ENCODE results near the gene CD300A. TPM values are rescaled to one million over a fixed set of nuclear protein-coding genes. Genes with fewer than 3 reads are reported as not detected.

CD300A gene
- total RNA-seq, 8 experiments from 2014 or later, result 0.17 to 1.6 (median 0.52) TPM; not detected in 5

DNA sequence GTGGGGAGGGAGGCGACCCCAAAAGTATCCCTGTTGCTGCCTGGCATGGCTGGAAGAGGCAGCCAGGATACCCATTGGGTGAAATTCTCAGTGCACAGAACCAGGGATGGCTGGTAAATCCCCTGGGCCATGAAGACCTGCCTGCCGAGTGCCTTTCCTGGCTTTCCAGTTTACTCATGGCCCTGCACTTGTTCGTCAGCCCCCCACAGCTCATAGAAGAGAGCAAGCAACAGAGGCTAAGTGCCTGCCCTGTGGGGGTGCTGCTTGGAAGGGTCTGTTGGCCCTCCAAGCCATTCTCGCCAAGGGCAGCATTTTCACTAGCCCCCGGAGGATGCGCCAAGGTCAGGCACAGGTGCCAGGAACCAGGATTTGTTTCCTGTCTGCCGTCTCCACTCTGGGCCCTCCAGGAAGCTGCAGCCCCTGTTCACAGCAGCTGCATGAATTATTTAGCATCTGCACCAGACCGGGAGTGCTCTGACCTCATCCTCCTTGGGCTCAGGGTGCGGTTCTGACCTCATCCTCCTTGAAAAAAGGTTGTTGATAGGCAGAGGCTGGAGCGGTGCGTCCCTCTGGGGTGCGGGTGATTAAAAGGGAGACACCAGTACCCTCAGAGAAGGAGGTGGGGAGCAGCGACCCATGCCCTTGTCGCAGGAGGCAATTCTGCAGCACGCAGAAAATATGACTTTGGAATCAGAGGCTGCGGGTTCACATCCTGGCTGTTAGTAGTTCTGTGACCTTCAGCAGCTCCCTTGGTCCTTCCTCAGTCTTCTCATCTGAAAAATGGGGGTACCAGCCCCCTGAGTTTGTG, 14.2 kb upstream of the CD300A start:
- Histone ChIP-seq H3K4me1 (replicated peaks in 1 of 2) (peaks cover 33 to 44% of the 10 kb centered on the region in 2 donors), H3K27ac (peak overlapping the region; percentile 4 to 56), H3K4me3 (no peak overlapping the region)
- WGBS, 10 experiments, result 39 to 58% (median 47%) methylated on average over 2 to 8 of the region's 16 CpGs; no CpG with 5 or more reads in 6 of the 10 experiments
- peak; percentile 3 to 52 (median 40) for ATAC-seq (replicated peaks in 6 of 8)
- in situ Hi-C loops (cut with MboI; ENCODE audit: low pct_unique_long_range_greater_than_20kb in 2 of 9, low sequenced_read_pairs in 9 of 9, unreplicated experiment in 9 of 9), result loop anchor here in 2 of 9 experiments (10.0 kb wide), 1 partner anchor 77 kb away; no protein-coding TSS in a partner anchor

DNA sequence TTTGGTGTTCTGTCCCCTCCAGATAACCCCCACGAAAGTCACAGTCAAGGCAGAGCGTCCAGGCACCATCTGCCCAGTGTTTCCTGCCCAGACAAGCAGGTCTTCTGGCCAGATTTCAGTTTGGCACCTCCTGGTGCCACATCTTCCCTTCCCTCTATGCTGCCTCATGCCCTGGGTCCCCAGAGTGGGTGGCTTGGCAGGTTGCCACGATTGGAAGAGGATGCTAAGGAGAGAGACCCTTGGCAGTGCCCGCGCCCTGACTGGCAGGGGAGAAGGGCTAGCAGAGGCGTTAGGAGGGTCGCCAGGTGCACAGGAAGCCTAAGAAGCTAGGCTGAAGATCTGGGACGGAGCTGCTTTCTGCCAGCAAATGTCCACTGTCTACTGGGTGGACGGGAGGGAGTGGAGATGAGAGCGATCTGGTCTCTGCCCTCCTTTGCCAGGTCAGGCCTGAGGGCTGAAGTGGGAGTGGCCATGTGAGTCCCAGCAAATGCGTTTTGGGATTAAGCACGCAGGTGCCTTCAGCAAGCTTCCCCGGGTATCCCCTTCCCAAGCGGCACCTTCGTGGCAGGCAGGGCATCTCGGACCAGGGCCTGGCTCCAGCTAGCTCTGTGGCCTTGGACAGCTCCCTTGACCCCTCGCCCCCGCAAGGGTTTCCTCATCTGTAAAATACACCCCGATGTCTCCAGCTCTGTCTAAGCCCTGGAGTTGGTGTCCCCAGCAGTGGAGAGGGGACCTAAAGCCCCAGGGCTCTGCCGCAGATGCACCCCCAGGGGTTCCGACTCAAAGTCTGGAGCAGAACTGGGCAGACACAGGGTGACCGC, 13.4 kb upstream of the CD300A start:
- peaks cover 35 to 49% of the 10 kb centered on the region in 2 donors for H3K4me1 ChIP-seq (replicated peaks in 1 of 2)
- in situ Hi-C loops (cut with MboI; ENCODE audit: low pct_unique_long_range_greater_than_20kb in 2 of 9, low sequenced_read_pairs in 9 of 9, unreplicated experiment in 9 of 9), result loop anchor here in 2 of 9 experiments (10.0 kb wide), 1 partner anchor 78 kb away; no protein-coding TSS in a partner anchor
- ATAC-seq (replicated peaks in 6 of 8), result no peak
- H3K4me3 ChIP-seq, result no peak overlapping the region
- H3K27ac ChIP-seq, result peak overlapping the region in 1 of 2 donors; percentile 4
- 24 to 83% (median 51%) methylated on average over 3 to 7 of the region's 22 CpGs; no CpG with 5 or more reads in 3 of the 10 experiments for WGBS, 10 experiments

DNA sequence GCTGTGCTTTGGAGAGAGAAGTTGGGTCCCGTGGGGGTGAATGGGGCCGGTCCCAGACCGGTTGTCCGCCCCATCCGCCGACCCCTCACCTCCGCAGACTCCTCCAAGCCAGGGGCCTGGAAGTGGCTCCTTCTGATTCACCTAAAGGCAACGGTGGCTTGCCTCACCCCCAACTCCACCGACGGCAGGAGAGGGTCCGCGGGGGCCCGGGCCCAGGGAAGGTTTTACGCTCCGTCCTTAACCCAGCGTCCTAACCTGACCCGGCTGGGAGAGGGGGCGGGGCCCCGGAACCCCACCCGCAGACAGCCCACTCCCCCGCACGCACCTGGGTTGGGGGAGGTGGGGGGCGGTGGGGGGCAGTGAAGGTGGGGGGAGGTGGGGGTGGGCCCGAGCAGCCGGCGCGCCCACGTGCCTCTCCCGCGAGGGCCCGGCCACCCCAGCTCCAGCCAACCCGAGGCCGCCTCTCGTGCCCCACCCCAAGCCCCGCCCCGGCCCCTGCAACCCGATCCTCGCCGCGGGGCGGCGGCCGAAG, 12.7 kb upstream of the CD300A start:
- in situ Hi-C loops (cut with MboI; ENCODE audit: low pct_unique_long_range_greater_than_20kb in 2 of 9, low sequenced_read_pairs in 9 of 9, unreplicated experiment in 9 of 9), result loop anchor here in 2 of 9 experiments (10.0 kb wide), 1 partner anchor 79 kb away; no protein-coding TSS in a partner anchor
- Histone ChIP-seq H3K4me1 (replicated peaks in 1 of 2) (peaks cover 35 to 49% of the 10 kb centered on the region in 2 donors), H3K4me3 (peak overlapping the region in 4 of 5 donors; percentile 8 to 22 (median 14)), H3K27ac (no peak overlapping the region)
- 14 to 40% methylated on average over 1 to 8 of the region's 43 CpGs; no CpG with 5 or more reads in 8 of the 10 experiments for WGBS, 10 experiments
- peak in 3 of 8 experiments; percentile 17 to 95 (median 35) for ATAC-seq (replicated peaks in 6 of 8)

DNA sequence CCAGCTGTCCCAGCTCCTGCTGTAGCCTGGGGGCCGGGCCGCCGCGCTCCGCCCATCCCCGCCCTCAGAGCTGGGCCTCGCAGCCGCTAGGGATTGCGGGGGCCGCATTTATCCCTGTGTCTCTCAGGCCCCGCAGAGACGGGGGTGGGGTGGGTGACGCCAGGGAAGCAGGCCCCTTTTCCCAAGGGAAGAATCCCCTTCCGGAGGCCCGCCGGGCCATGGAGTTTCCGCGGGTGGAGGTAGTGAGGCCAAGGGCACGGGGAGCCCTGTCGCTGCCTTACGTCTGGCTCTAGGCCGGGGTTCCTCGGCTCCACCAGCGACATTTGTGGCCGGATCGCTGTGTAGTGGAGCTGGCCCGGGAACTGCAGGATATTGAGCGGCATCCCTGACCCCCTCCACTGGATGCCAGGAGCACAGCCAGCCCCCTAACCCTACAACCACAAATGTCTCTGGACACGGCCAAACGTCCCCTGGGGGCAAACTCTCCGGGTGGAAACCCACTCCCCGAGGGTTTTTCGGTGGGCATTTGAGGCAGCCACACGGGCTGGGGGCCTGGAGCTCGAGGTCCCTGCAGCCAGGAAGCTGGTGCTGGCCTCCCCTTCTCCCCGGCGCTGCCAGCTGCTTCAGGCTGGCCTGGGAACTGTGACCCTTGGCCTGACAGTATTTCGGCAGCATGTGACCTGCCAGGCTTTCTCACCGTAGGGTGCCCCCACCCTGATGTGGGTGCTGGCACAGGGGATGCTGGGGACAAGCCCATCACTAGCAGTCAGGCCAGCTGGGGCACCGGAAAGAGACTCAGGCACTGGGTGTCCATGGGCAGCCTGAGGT, 12.0 kb upstream of the CD300A start:
- 3 to 60% (median 28%) methylated on average over 1 to 7 of the region's 40 CpGs; no CpG with 5 or more reads in 6 of the 10 experiments for WGBS, 10 experiments
- Histone ChIP-seq H3K27ac (peak overlapping the region; percentile 52 to 65), H3K4me3 (peak overlapping the region in 4 of 5 donors; percentile 9 to 24 (median 18)), H3K4me1 (replicated peaks in 1 of 2) (peaks cover 35 to 49% of the 10 kb centered on the region in 2 donors)
- ATAC-seq (replicated peaks in 6 of 8), result peak; percentile 52 to 91 (median 88)
- in situ Hi-C loops (cut with MboI; ENCODE audit: low pct_unique_long_range_greater_than_20kb in 2 of 9, low sequenced_read_pairs in 9 of 9, unreplicated experiment in 9 of 9), result loop anchor here in 2 of 9 experiments (10.0 kb wide), 1 partner anchor 80 kb away; no protein-coding TSS in a partner anchor

DNA sequence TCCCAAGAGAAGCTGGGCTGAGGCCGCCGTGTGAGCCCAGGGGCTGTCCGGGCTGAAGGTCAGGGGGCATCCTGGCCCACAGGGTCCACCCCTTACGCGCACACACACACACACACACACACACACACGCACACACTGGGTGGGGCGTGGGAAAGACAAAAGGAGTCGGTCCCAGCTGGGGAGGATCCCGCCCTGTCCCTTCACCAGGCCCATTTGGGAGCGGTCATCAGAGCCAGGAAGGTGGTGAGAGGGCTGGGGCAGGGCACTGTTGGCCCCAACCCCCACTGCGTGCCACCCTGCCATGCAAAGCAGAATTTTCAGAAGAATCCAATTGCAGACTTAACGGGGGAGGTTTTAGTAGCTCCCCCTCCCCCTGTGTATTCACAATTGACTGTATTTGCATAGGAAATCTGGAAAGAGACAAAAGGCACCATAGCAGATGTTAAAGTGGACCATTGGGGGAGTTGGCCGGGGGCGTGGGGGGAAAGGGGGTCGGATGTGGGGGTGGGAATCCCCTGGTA, 11.3 kb upstream of the CD300A start:
- Histone ChIP-seq H3K4me3 (no peak overlapping the region), H3K27ac (peak overlapping the region in 1 of 2 donors; percentile 52), H3K4me1 (replicated peaks in 1 of 2) (peaks cover 35 to 49% of the 10 kb centered on the region in 2 donors)
- ATAC-seq (replicated peaks in 6 of 8), result peak in 2 of 8 experiments; percentile 5 to 29
- in situ Hi-C loops (cut with MboI; ENCODE audit: low pct_unique_long_range_greater_than_20kb in 2 of 9, low sequenced_read_pairs in 9 of 9, unreplicated experiment in 9 of 9), result loop anchor here in 2 of 9 experiments (10.0 kb wide), 1 partner anchor 80 kb away; no protein-coding TSS in a partner anchor
- WGBS, 10 experiments, result 50% methylated on average over 2 of the region's 15 CpGs; no CpG with 5 or more reads in 9 of the 10 experiments

DNA sequence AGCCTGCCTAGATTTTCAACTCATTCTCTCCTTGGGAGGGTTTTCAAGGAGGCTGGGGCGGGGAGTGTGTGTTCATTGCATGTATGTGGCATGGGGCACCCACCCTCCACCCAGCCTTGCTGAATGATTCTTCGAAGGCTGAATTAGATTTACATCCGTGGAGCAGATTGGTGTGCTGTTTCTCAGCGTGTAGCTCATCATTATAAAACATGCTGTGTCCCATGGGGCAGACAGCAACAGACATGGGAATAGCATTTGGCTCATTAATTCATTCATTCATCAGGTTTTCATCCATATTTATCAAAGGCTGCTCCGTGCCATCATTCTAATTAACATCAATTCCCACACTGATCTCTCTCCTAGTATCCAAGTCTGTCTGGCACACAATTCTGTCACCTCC, 10.6 kb upstream of the CD300A start:
- H3K27ac ChIP-seq, result peak overlapping the region; percentile 29 to 52
- peak in 3 of 8 experiments; percentile 4 to 25 (median 9) for ATAC-seq (replicated peaks in 6 of 8)
- peaks cover 35 to 49% of the 10 kb centered on the region in 2 donors for H3K4me1 ChIP-seq (replicated peaks in 1 of 2)
- H3K4me3 ChIP-seq, result no peak overlapping the region
- in situ Hi-C loops (cut with MboI; ENCODE audit: low pct_unique_long_range_greater_than_20kb in 2 of 9, low sequenced_read_pairs in 9 of 9, unreplicated experiment in 9 of 9), result loop anchor here in 2 of 9 experiments (10.0 kb wide), 1 partner anchor 81 kb away; no protein-coding TSS in a partner anchor
- WGBS, 10 experiments, result 17 to 86% (median 35%) methylated on average over 1 to 5 of the region's 5 CpGs; no CpG with 5 or more reads in 2 of the 10 experiments

DNA sequence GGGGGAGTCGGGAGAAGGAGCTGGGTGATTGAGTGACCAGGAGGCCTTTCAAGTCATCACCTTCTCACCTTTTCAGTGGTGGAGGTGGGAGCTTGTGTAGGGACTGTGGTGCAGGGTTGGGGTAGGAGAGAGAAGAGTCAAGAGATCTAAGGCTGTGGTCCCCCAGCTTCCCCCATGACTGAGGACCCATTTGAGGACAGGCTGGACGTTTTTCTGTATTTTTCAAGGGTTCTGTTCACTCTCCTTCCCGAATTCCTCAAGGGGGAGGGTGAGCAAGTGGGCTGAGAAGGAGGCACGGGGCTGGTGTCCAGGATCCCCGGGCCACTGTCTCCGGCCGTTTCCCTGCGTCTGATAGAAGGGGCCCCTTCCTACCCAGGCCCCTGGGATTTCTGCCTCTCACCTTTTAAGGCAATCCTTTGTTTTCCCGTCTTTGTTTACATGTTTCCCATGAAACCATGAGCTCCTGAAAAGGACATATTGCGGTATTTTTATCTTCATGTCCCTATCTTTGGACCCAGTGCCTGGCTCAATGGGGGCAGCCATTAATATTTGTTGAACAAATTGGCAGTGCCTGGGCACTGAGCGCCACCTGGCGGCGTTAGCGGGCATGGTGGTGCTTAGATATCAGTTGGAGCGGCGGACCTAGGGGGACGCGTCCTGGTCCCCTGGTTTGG, 9.2 kb upstream of the CD300A start:
- 0 to 69% (median 27%) methylated on average over 1 to 11 of the region's 18 CpGs; no CpG with 5 or more reads in 1 of the 10 experiments for WGBS, 10 experiments
- Histone ChIP-seq H3K4me3 (no peak overlapping the region), H3K4me1 (replicated peaks in 1 of 2) (peaks cover 30 to 43% of the 10 kb centered on the region in 2 donors), H3K27ac (no peak overlapping the region)
- in situ Hi-C loops (cut with MboI; ENCODE audit: low pct_unique_long_range_greater_than_20kb in 2 of 9, low sequenced_read_pairs in 9 of 9, unreplicated experiment in 9 of 9), result loop anchor here in 2 of 9 experiments (10.0 kb wide), 1 partner anchor 82 kb away; no protein-coding TSS in a partner anchor
- peak in 3 of 8 experiments; percentile 2 to 14 (median 8) for ATAC-seq (replicated peaks in 6 of 8)

DNA sequence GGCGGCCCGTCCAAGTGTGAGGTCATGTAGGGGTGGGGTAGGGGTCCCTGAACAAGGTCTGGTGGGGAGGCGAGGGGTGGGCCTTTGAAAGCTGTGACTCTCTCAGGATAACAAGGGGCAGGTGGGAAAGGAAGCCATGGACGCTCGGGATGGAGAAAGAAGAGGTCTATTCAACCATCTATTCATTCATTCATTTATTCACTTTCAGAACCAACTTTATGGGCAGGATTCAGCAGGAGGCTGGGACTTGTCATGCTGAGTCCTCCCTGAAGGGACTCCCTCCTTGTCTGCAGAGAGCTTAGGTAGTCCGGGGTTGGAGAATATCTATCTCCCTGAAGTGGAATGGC, 8.6 kb upstream of the CD300A start:
- 0% methylated on average over 1 of the region's 6 CpGs; no CpG with 5 or more reads in 9 of the 10 experiments for WGBS, 10 experiments
- in situ Hi-C loops (cut with MboI; ENCODE audit: low pct_unique_long_range_greater_than_20kb in 2 of 9, low sequenced_read_pairs in 9 of 9, unreplicated experiment in 9 of 9), result loop anchor here in 2 of 9 experiments (10.0 kb wide), 1 partner anchor 83 kb away; no protein-coding TSS in a partner anchor
- ATAC-seq (replicated peaks in 6 of 8), result no peak
- Histone ChIP-seq H3K27ac (no peak overlapping the region), H3K4me1 (replicated peaks in 1 of 2) (peaks cover 27 to 38% of the 10 kb centered on the region in 2 donors), H3K4me3 (no peak overlapping the region)

DNA sequence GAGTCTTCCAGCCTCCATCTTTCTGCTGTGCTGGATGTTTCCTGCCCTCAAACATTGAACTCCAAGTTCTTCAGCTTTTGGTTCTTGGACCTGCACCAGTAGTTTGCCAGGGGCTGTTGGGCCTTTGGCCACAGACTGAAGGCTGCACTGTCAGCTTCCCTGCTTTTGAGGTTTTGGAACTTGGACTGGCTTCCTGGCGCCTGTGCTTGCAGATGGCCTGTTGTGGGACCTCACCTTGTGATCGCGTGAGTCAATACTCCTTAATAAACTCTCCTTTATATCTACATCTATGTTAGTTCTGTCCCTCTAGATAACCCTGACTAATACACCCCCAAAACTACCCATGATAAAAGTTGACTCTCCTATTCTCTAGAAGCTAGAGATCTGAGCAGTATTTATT, 7.6 kb upstream of the CD300A start:
- in situ Hi-C loops (cut with MboI; ENCODE audit: low pct_unique_long_range_greater_than_20kb in 2 of 9, low sequenced_read_pairs in 9 of 9, unreplicated experiment in 9 of 9), result loop anchor here in 2 of 9 experiments (10.0 kb wide), 1 partner anchor 84 kb away; no protein-coding TSS in a partner anchor
- Histone ChIP-seq H3K27ac (no peak overlapping the region), H3K4me1 (replicated peaks in 1 of 2) (peaks cover 27 to 28% of the 10 kb centered on the region in 2 donors), H3K4me3 (no peak overlapping the region)
- ATAC-seq (replicated peaks in 6 of 8), result no peak
- 7 to 100% (median 84%) methylated on average over 1 to 3 of the region's 3 CpGs; no CpG with 5 or more reads in 6 of the 10 experiments for WGBS, 10 experiments

DNA sequence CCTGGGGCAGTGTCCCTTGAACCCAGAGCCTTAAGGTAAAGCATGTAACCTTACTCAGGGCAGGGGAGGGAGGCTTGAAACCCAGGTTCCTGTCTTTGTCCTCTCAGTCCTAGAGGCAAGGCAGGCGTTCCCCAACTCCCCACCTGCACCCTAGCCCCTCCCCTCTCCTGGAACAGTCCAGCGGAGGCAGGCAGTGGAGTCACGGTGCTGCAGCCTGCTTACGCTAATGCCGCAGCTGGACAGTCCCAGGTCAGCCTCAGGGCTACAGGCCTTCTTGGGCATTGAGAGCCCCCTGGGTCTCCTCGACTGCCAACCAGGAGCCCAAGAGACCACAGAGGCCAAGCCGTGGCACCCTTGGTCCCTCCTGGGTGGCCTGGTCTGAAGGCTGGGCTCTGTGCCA, 6.8 kb upstream of the CD300A start:
- 93% methylated on average over 3 of the region's 7 CpGs; no CpG with 5 or more reads in 9 of the 10 experiments for WGBS, 10 experiments
- in situ Hi-C loops (cut with MboI; ENCODE audit: low pct_unique_long_range_greater_than_20kb in 2 of 9, low sequenced_read_pairs in 9 of 9, unreplicated experiment in 9 of 9), result loop anchor here in 2 of 9 experiments (10.0 kb wide), 1 partner anchor 85 kb away; no protein-coding TSS in a partner anchor
- Histone ChIP-seq H3K27ac (no peak overlapping the region), H3K4me3 (no peak overlapping the region), H3K4me1 (replicated peaks in 1 of 2) (peaks cover 21 to 23% of the 10 kb centered on the region in 2 donors)
- ATAC-seq (replicated peaks in 6 of 8), result no peak

DNA sequence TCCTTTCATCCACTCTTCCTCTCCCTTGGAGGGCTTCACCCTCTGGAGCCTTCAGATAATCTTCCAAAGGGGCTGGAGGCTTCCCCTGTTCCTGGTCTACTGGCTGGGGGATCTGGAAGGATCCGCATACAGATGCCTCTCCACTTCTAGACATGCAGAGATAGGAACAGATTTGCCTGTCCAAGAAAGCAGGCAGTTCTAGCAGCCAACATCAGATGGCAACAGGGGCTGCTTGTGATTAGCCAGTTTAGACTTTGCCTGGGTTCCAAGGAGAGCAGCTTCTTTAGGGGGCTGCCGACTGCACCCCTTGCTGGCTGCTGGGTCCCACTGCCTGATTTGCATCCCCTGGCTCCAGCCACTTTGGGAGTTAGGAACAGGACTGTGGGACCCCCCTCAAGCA, 6.2 kb upstream of the CD300A start:
- in situ Hi-C loops (cut with MboI; ENCODE audit: low pct_unique_long_range_greater_than_20kb in 2 of 9, low sequenced_read_pairs in 9 of 9, unreplicated experiment in 9 of 9), result no loop called here
- WGBS, 10 experiments, result no CpG with 5 or more reads among the region's 2 CpGs
- Histone ChIP-seq H3K4me1 (replicated peaks in 1 of 2) (peaks cover 15 to 17% of the 10 kb centered on the region in 2 donors), H3K4me3 (no peak overlapping the region), H3K27ac (no peak overlapping the region)
- no peak for ATAC-seq (replicated peaks in 6 of 8)

Data from motor neuron (in vitro differentiated cells).